HCT116 (cell line): ENCODE results near the gene DNLZ. TPM values are rescaled to one million over a fixed set of nuclear protein-coding genes. Genes with fewer than 3 reads are reported as not detected.

Experiments
- ATAC-seq: fragments of 200-7000 bp; cut with Tn5 transposase; 2 replicates; pipeline ENCODE4 v1.9.1; 2020; ENCODE audit warnings: mild to moderate bottlenecking, moderate library complexity
- BruUV-seq: library from RNA; stranded (reverse); fragments of 400-500 nt; replicated peaks from 2 replicates; lab custom pipeline; 2021; lab: Mats Ljungman, UMichigan
- CTCF ChIA-PET: fragments of 300-600 bp; sonication (Branson Sonifier 250); formaldehyde crosslinking; loops from one replicate; lab custom pipeline; 2021; ENCODE audit warnings: antibody characterized with exemption; lab: Charles Lee
- POLR2A ChIA-PET: fragments of 300-600, 350-600 bp; sonication (Branson Sonifier 250); formaldehyde crosslinking; loops from one replicate; lab custom pipeline; 2021; ENCODE audit warnings: antibody characterized with exemption; lab: Charles Lee
- RAD21 ChIA-PET, 2 experiments: fragments of 300-600 bp; sonication (Branson Sonifier 250); formaldehyde crosslinking; loops; one replicate each; lab custom pipeline; 2023; ENCODE audit warnings: low total read pairs in 2 of 2; ENCODE audit not compliant: uncharacterized antibody in 2 of 2, unreplicated experiment in 2 of 2, low non-redundant PET in 1 of 2; lab: Charles Lee
- DNase-seq: peaks from one replicate; pipeline ENCODE4 v3.0.0-alpha.2; 2010; ENCODE audit warnings: low read depth, low spot score
- H2AFZ ChIP-seq: fragments of 200-600 bp; shearing (Covaris generic), sonication (generic); 2 replicates; pipeline ENCODE4 v1.6.1; 2017; ENCODE audit warnings: low read depth, mixed run types, mixed read lengths, antibody characterized with exemption, low read length; ENCODE audit not compliant: poor library complexity, severe bottlenecking
- H3K27ac ChIP-seq: 2 replicates; pipeline ENCODE4 v1.5.1; 2012; ENCODE audit warnings: low read depth, low read length
- H3K27me3 ChIP-seq: fragments of 200-600 bp; sonication (generic); 2 replicates; pipeline ENCODE4 v1.6.1; 2016; ENCODE audit warnings: mixed run types, low read length, mixed read lengths; ENCODE audit not compliant: insufficient read depth
- H3K36me3 ChIP-seq, 2 experiments: fragments of 200-500 bp in 1 of 2; fragments of 200-600 bp in 1 of 2; sonication (Bioruptor generic) in 1 of 2; sonication (generic) in 1 of 2; 2 replicates each; pipeline versions ENCODE4 v1.5.1 to v1.6.1; 2014 to 2016; ENCODE audit warnings: low read length in 2 of 2, inconsistent platforms in 1 of 2, mixed read lengths in 1 of 2, mixed run types in 1 of 2; ENCODE audit not compliant: insufficient read depth in 2 of 2, control insufficient read depth in 1 of 2
- H3K4me1 ChIP-seq, 2 experiments: fragments of 200-600 bp in 1 of 2; sonication (generic) in 1 of 2; 2 replicates each; pipeline versions ENCODE4 v1.5.1 to v1.6.1; 2012 to 2017; ENCODE audit warnings: low read length in 2 of 2, inconsistent platforms in 1 of 2, mild to moderate bottlenecking in 1 of 2, mixed read lengths in 1 of 2, mixed run types in 1 of 2, moderate library complexity in 1 of 2; ENCODE audit not compliant: insufficient read depth in 2 of 2, control insufficient read depth in 1 of 2
- H3K4me2 ChIP-seq: fragments of 200-600 bp; sonication (generic); 2 replicates; pipeline ENCODE4 v1.6.1; 2017; ENCODE audit warnings: mixed run types, low read length, mixed read lengths
- H3K4me3 ChIP-seq, 2 experiments: fragments of 200-600 bp in 1 of 2; sonication (generic) in 1 of 2; replicated peaks in 1 of 2; 2 replicates each; pipeline ENCODE4 v1.5.1; 2011 to 2016; ENCODE audit warnings: low read length in 2 of 2, control low read depth in 1 of 2, low read depth in 1 of 2, mild to moderate bottlenecking in 1 of 2, mixed read lengths in 1 of 2, mixed run types in 1 of 2
- H3K79me2 ChIP-seq: fragments of 200-600 bp; sonication (generic); 2 replicates; pipeline ENCODE4 v1.6.1; 2017; ENCODE audit warnings: mild to moderate bottlenecking, mixed run types, low read length, moderate library complexity, mixed read lengths; ENCODE audit not compliant: insufficient read depth
- H3K9ac ChIP-seq: fragments of 200-600 bp; sonication (generic); 2 replicates; pipeline ENCODE4 v1.6.1; 2016; ENCODE audit warnings: low read length, mixed read lengths
- H3K9me2 ChIP-seq: fragments of 200-600 bp; sonication (generic), shearing (Covaris generic); 2 replicates; pipeline ENCODE4 v1.6.1; 2017; ENCODE audit warnings: mixed run types, mild to moderate bottlenecking, moderate library complexity; ENCODE audit not compliant: insufficient read depth
- H3K9me3 ChIP-seq, 2 experiments: fragments of 200-500 bp in 1 of 2; fragments of 200-600 bp in 1 of 2; sonication (Bioruptor generic) in 1 of 2; sonication (generic) in 1 of 2; 2 replicates each; pipeline ENCODE4 v1.6.1; 2014 to 2017; ENCODE audit warnings: low read length in 2 of 2, mixed read lengths in 2 of 2, inconsistent platforms in 1 of 2, low read depth in 1 of 2, mild to moderate bottlenecking in 1 of 2, mixed run types in 1 of 2, moderate library complexity in 1 of 2; ENCODE audit not compliant: control insufficient read depth in 1 of 2, insufficient read depth in 1 of 2
- H4K20me1 ChIP-seq: fragments of 200-600 bp; sonication (generic), shearing (Covaris generic); 2 replicates; pipeline ENCODE4 v1.6.1; 2017; ENCODE audit warnings: mixed run types, mild to moderate bottlenecking, moderate library complexity; ENCODE audit not compliant: insufficient read depth
- CBX3 ChIP-seq: IDR thresholded peaks from 2 replicates; pipeline ENCODE4 v1.6.1; 2012; ENCODE audit warnings: low read depth
- FOSL1 ChIP-seq: IDR thresholded peaks from 2 replicates; pipeline ENCODE4 v1.6.1; 2012; ENCODE audit warnings: low read depth
- POLR2A ChIP-seq: IDR thresholded peaks from 2 replicates; pipeline ENCODE4 v1.7.0; 2011; ENCODE audit warnings: borderline replicate concordance; ENCODE audit not compliant: insufficient read depth, insufficient read length; ENCODE audit errors: extremely low read depth
- POLR2AphosphoS5 ChIP-seq: IDR thresholded peaks from 2 replicates; pipeline ENCODE4 v1.6.1; 2011; ENCODE audit warnings: mild to moderate bottlenecking, low read depth, low read length, moderate library complexity
- RAD21 ChIP-seq: IDR thresholded peaks from 2 replicates; pipeline ENCODE4 v1.6.1; 2012; ENCODE audit warnings: low read depth, mild to moderate bottlenecking
- SIN3A ChIP-seq: IDR thresholded peaks from 2 replicates; pipeline ENCODE4 v1.6.1; 2012; ENCODE audit warnings: low read depth
- ZFX ChIP-seq: fragments of 450-650 bp; IDR thresholded peaks from 2 replicates; pipeline ENCODE4 v1.6.1; 2017
- intact Hi-C: fragments of 100-400 bp; cut with micrococcal nuclease; formaldehyde crosslinking; loops from 2 replicates; pipeline ENCODE4 v1.10.0; 2022
- total RNA-seq: library from RNA; stranded (reverse); gene quantifications from one replicate; pipeline ENCODE4 v1.2.1, GENCODE V29; 2021; ENCODE audit not compliant: unreplicated experiment
- TF ChIP-seq, protein P1 (sequence below): IDR thresholded peaks from 2 replicates; pipeline ENCODE4 v1.6.1; 2012; ENCODE audit warnings: low read depth
- TF ChIP-seq, protein P2 (sequence below): IDR thresholded peaks from 2 replicates; pipeline ENCODE4 v1.6.1; 2012
- TF ChIP-seq, protein P3 (sequence below): IDR thresholded peaks from 2 replicates; pipeline ENCODE4 v1.6.1; 2012
- TF ChIP-seq, protein P4 (sequence below), 3 experiments: fragments of 200-600 bp in 1 of 3; sonication (generic) in 1 of 3; IDR thresholded peaks in 2 of 3; conservative IDR thresholded peaks in 1 of 3; 2 replicates each; pipeline ENCODE4 v1.5.1; 2012 to 2017; ENCODE audit warnings: low read depth in 2 of 3, low read length in 2 of 3, antibody characterized with exemption in 1 of 3, borderline replicate concordance in 1 of 3, control low read depth in 1 of 3, mild to moderate bottlenecking in 1 of 3, mixed read lengths in 1 of 3, mixed run types in 1 of 3, moderate library complexity in 1 of 3; ENCODE audit not compliant: insufficient read depth in 1 of 3
- TF ChIP-seq, protein P5 (sequence below): IDR thresholded peaks from 2 replicates; pipeline ENCODE4 v1.6.1; 2011; ENCODE audit warnings: mild to moderate bottlenecking, low read length, moderate library complexity; ENCODE audit not compliant: insufficient replicate concordance; ENCODE audit errors: extremely low read depth

DNLZ gene
- total RNA-seq, 1 experiment from 2014 or later, result 21.9 TPM

DNA sequence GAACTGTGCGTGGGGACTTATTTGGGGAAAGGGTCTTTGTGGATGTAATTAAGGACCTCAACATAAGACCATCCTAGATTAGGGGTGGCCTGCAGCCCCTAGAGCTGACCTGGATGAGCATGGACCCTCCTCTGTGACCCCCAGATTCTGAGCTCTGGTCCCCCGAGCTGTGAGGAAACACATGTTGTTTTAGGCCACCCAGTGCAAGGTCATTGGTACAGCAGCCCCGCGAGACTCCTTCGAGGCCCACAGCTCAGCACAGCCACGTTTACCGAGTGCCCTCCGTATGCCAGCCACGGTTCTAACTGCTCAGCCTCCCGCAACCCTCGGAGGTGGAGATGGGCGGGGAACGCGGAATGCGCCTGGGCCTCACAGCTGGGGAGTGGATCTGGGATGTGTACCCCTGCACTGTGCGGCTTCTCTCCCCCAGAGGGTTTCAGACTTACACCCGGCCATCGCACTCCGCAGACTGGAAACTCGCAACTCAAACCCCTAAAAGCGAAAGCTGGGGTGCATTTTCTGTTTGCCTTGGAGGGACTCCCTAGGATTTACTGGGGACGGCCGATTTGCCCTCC, 40.7 kb downstream of the DNLZ start (continued):
- TF ChIP-seq, protein P1, sequence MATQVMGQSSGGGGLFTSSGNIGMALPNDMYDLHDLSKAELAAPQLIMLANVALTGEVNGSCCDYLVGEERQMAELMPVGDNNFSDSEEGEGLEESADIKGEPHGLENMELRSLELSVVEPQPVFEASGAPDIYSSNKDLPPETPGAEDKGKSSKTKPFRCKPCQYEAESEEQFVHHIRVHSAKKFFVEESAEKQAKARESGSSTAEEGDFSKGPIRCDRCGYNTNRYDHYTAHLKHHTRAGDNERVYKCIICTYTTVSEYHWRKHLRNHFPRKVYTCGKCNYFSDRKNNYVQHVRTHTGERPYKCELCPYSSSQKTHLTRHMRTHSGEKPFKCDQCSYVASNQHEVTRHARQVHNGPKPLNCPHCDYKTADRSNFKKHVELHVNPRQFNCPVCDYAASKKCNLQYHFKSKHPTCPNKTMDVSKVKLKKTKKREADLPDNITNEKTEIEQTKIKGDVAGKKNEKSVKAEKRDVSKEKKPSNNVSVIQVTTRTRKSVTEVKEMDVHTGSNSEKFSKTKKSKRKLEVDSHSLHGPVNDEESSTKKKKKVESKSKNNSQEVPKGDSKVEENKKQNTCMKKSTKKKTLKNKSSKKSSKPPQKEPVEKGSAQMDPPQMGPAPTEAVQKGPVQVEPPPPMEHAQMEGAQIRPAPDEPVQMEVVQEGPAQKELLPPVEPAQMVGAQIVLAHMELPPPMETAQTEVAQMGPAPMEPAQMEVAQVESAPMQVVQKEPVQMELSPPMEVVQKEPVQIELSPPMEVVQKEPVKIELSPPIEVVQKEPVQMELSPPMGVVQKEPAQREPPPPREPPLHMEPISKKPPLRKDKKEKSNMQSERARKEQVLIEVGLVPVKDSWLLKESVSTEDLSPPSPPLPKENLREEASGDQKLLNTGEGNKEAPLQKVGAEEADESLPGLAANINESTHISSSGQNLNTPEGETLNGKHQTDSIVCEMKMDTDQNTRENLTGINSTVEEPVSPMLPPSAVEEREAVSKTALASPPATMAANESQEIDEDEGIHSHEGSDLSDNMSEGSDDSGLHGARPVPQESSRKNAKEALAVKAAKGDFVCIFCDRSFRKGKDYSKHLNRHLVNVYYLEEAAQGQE, result no peak
- TF ChIP-seq, protein P2, sequence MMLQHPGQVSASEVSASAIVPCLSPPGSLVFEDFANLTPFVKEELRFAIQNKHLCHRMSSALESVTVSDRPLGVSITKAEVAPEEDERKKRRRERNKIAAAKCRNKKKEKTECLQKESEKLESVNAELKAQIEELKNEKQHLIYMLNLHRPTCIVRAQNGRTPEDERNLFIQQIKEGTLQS, result no peak
- TF ChIP-seq FOSL1 (no peak), POLR2AphosphoS5 (no peak), POLR2A (no peak), ZFX (no peak)
- TF ChIP-seq, protein P3, sequence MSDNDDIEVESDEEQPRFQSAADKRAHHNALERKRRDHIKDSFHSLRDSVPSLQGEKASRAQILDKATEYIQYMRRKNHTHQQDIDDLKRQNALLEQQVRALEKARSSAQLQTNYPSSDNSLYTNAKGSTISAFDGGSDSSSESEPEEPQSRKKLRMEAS, result no peak

DNA sequence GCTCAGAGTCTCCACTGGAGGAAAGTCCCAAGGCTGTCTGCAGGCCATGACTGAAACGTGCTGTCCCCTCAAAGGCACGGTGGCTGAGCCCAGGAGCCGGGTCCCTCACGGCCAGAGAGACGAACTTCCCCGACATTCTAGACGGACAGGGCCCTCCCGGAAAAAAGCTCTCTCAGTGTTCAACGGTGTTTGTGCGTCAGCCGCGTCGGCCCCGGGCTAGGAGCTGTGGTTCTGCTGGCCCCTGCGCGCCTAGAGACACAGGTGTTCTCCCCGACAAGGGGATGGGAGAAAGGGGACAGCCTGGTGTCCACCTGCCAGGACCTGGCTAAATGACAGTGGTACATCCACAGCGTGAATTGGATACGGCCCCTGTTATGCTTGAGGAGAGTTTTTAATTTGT, 42.0 kb downstream of the DNLZ start:
- Histone ChIP-seq H3K9me2 (no peaks in the 10 kb centered on the region), H3K4me3 (no peak overlapping the region), H3K27me3 (no peaks in the 10 kb centered on the region), H3K9ac (no peak overlapping the region), H3K4me2 (no peak overlapping the region), H3K79me2 (no peaks in the 10 kb centered on the region), H4K20me1 (no peaks in the 10 kb centered on the region), H3K36me3 (no peaks in the 10 kb centered on the region), H3K4me1 (peaks cover 0 to 24% of the 10 kb centered on the region in 2 experiments; a peak in 2 of 4 replicates), H2AFZ (no peak overlapping the region), H3K27ac (no peak overlapping the region), H3K9me3 (peaks cover 0 to 2% of the 10 kb centered on the region in 2 experiments; a peak in 1 of 4 replicates)
- BruUV-seq, result no TSS peak
- ChIA-PET RAD21 (no interaction called here), POLR2A (no interaction called here), CTCF (no interaction called here)
- intact Hi-C loops, result no loop called here
- DNase-seq (no peak), ATAC-seq (no peak)
- TF ChIP-seq, protein P4, sequence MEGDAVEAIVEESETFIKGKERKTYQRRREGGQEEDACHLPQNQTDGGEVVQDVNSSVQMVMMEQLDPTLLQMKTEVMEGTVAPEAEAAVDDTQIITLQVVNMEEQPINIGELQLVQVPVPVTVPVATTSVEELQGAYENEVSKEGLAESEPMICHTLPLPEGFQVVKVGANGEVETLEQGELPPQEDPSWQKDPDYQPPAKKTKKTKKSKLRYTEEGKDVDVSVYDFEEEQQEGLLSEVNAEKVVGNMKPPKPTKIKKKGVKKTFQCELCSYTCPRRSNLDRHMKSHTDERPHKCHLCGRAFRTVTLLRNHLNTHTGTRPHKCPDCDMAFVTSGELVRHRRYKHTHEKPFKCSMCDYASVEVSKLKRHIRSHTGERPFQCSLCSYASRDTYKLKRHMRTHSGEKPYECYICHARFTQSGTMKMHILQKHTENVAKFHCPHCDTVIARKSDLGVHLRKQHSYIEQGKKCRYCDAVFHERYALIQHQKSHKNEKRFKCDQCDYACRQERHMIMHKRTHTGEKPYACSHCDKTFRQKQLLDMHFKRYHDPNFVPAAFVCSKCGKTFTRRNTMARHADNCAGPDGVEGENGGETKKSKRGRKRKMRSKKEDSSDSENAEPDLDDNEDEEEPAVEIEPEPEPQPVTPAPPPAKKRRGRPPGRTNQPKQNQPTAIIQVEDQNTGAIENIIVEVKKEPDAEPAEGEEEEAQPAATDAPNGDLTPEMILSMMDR (IDR thresholded peaks at IDR 0.05 in 2 of 3, conservative IDR thresholded peaks at IDR 0.05 in 1 of 3; ENCODE audit: borderline replicate concordance in 1 of 3, insufficient read depth in 1 of 3, low read depth in 2 of 3, low read length in 2 of 3), result no peak
- no peak for TF ChIP-seq CBX3
- TF ChIP-seq, protein P5, sequence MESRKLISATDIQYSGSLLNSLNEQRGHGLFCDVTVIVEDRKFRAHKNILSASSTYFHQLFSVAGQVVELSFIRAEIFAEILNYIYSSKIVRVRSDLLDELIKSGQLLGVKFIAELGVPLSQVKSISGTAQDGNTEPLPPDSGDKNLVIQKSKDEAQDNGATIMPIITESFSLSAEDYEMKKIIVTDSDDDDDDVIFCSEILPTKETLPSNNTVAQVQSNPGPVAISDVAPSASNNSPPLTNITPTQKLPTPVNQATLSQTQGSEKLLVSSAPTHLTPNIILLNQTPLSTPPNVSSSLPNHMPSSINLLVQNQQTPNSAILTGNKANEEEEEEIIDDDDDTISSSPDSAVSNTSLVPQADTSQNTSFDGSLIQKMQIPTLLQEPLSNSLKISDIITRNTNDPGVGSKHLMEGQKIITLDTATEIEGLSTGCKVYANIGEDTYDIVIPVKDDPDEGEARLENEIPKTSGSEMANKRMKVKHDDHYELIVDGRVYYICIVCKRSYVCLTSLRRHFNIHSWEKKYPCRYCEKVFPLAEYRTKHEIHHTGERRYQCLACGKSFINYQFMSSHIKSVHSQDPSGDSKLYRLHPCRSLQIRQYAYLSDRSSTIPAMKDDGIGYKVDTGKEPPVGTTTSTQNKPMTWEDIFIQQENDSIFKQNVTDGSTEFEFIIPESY, result no peak
- TF ChIP-seq, protein P1, result no peak
- no peak for TF ChIP-seq RAD21
- TF ChIP-seq SIN3A, result no peak
- TF ChIP-seq, protein P2, result no peak
